HG03342 (cell line): ENCODE data around the gene RAD54L2.
A peak's percentile ranks its signal among the peaks of the same experiment; 100 is the strongest.
"Not testable (repeated sequence)": the region's sequence is repeated elsewhere in the genome, so short reads cannot be mapped to it uniquely, and the experiment has no call there.

Source experiments
- ATAC-seq: cut with Tn5 transposase; IDR thresholded peaks from one replicate; pipeline ENCODE4 v1.9.1; 2021; ENCODE audit warnings: mild to moderate bottlenecking, moderate library complexity; ENCODE audit not compliant: unreplicated experiment

Gene RAD54L2, protein sequence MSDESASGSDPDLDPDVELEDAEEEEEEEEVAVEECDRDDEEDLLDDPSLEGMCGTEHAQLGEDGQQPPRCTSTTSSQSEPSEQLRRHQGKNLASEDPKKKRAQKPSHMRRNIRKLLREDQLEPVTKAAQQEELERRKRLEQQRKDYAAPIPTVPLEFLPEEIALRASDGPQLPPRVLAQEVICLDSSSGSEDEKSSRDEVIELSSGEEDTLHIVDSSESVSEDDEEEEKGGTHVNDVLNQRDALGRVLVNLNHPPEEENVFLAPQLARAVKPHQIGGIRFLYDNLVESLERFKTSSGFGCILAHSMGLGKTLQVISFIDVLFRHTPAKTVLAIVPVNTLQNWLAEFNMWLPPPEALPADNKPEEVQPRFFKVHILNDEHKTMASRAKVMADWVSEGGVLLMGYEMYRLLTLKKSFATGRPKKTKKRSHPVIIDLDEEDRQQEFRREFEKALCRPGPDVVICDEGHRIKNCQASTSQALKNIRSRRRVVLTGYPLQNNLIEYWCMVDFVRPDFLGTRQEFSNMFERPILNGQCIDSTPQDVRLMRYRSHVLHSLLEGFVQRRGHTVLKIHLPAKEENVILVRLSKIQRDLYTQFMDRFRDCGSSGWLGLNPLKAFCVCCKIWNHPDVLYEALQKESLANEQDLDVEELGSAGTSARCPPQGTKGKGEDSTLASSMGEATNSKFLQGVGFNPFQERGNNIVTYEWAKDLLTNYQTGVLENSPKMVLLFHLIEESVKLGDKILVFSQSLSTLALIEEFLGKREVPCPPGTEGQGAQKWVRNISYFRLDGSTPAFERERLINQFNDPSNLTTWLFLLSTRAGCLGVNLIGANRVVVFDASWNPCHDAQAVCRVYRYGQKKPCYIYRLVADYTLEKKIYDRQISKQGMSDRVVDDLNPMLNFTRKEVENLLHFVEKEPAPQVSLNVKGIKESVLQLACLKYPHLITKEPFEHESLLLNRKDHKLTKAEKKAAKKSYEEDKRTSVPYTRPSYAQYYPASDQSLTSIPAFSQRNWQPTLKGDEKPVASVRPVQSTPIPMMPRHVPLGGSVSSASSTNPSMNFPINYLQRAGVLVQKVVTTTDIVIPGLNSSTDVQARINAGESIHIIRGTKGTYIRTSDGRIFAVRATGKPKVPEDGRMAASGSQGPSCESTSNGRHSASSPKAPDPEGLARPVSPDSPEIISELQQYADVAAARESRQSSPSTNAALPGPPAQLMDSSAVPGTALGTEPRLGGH (N-terminal part only)

DNA sequence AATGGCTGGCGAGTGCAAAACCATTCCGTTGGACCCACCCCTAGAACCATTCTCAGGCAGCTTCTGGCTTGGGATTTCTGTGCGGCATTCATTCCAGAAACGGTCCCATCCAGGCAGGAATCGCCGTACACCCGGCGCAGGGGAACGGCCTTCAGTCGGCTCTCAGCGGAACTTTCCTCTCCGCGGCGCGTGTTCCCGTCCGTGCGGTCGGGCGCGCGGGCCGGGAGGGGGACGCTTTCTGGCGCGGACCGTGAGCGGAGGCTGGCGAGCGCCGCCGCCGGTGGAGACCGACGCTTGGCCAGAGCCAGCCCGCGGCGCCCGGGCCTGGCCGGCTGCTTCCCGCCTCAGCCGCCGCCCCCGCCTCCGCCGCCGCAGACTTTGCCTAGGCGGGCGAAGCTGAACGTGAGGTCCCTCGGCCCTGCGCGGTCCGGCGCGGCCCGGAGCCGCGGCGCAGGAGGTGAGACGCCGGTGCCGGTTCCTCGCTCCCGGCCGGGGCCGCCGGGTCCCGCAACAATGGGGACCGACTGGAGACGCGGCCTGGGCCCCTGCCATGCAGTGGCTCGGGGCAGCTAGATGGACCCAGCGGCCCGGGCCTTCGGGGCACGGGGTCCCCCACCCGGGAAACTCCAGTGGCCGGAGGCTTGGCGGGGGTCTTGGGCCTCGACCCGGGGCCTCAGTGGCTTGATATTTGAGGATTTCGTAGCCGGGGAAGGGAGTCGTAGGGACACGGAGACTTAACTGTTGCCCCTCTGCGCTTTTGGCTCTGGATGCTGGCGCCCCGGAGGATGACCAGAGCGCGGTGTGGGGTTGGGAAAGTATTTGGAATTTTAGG lies at the start of gene RAD54L2:
Gene RAD54L2 (plus strand): TSS at position 261 of the 832 bp plus-strand sequence. CDS start 51,702 bp downstream, outside the sequence.
- ATAC-seq: peak; percentile 62

DNA sequence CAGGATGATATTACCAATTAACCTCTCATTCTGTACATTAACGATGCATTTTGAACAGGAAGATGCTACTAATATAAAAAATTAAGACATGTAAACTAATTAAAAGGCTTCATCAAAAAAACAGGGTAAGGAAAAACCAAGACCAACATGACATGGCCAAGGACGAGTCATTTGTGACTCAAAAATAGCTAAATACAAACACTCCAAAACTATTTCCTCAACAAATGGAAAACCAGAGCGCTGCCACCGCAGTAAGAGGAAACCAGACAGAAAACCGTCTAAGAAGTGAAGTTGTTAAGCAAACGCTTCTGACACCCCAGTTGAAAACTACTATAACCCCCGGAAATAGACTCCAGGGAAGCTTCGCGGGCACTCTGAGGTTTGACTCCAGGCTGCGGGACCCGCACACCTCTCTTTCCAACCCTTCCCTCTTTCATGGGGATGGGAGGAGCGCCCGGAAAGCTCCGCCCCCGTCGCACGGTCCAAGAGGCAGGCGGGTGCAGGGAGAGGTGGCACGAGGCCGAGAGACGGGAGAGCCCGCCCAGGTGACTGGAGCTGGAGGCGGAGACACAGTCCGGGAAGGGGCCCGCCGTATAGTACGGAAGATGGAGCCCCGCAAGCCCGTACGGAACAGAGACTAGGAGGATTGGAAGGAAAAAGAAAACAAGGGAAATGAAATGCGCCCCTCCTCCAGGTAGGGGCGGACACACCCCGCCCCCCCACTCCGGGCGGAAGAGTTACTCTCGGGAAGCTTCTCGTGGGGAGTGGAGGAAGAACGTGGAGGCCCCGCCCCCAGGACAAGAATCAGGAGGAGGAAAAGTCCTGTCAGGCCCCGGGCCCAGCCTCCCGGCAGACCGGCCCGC lies 39.4 kb upstream of the RAD54L2 start:
- ATAC-seq: peak; percentile 53

DNA sequence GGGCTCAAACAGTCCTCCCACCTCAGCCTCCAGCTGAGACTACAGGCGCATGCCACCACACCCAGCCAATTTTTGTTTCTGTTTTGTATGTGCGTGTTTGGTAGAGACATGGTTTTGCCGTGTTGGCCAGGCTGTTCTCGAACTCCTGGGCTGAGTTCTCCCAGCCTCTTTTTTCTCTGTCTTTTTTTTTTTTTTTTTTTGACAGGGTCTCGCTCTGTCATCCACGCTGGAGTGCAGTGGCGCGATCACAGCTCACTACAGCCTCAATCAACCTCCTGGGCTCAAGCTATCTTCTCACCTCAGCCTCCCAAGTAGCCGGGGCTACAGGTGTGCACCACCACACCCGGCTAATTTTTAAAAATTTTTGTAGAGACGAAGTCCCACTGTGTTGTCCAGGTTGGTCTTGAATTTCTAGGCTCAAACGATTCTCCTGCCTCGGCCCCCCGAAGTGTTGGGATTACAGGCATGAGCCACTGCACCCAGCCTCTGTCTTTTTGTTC lies 37.8 kb upstream of the RAD54L2 start:
- no peak for ATAC-seq

DNA sequence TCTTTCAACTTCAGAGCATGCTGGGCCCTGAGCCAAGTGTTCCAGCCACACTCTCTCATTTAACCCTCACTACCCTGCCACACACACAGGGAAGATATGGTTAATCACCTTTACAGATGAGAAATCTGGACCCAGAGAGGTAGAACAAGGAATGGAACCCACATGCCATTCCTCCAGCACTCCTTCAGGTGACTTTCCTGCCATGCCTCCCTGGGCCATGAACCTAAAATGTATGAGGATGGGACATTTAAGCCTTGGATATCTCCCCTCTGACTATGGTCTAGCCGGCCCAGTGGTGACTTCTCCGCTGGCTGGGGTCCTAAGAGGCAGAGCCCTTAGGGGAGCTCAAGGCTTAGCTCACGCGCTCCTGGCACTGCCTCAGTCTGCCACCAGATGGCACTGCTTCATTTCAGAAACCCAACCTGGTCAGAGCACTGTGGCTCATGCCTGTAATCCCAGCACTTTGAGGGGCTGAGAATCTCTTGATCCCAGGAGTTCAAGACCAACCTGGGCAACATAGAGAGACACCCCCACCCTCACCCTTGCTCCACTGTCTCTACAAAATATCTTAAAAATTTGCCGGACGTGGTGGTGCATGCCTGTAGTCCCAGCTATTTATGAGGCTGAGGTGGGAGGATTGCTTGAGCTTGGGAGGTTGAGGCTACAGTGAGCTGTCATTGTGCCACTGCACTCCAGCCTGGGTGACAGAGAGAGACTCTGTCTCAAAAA lies 36.5 kb upstream of the RAD54L2 start:
- ATAC-seq: peak; percentile 18

DNA sequence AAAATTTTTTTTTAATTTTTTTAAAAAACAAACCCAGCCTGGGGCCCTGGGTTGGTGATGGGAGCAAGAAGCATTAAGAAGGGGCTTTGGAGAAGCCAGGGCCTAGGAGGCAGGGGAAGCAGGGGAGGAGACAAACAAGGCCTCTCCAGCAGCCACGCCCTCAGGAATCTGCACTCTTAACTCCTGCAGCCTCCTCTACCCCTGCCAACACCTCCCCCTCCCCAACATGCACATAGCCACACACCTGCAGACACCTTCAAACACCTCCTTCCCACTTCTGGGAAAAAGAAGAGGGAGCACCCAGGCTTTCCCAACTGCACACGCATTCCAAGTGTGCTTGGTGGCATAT lies 36.0 kb upstream of the RAD54L2 start:
- ATAC-seq: no peak

DNA sequence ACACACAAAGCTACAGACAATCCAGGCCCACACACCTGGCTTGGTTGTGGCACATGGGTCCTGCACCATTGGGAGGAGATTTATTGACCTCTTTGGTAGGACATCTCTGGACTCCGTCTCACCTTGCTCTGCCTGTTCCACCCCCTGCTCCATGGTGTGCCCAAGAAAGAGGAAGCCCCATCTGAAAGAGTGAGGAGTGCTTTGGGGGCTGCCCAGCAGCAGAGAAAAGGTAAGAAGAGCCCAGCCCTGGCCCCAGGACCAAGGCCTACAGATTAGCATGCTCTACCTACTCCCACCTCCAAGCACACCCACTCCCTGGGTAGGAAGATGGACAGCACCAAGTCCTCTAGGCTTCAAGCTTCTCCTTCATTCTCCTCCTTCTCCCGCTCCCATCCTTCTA lies 35.5 kb upstream of the RAD54L2 start:
- ATAC-seq: no peak

DNA sequence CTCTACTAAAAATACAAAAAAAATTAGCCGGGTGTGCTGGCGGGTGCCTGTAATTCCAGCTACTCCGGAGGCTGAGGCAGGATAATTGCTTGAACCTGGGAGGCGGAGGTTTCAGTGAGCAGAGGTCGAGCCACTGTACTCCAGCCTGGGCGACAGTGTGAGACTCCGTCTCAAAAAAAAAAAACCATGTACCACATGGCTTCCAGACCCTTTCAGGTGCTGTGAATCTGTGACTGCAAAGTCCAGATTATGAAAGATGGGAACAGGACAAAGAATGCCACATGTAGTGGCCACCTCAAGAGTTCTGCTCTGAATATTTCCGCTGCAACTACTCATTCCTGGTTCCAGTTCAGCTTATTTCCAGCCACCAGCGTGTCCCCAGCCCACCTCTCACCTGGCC lies 30.3 kb upstream of the RAD54L2 start:
- ATAC-seq: no peak

DNA sequence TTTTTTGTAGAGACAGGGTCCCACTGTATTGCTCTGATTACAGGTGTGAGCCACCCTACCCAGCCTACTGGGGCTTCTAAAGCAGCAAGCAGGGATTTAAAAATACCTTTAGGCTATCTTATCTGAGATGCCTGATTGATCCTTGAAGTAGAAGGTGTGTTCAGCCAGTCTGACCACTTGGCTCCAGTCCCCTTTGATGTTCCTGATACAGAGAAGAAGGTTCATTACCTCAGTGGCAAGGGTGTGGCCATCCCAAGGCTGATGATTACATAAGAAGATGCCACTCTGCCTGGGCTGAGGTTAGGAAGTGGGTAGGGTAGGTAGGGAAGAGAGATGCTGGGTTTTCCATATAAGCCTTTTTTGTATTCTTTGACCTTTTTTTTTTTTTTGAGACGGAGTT lies 27.5 kb upstream of the RAD54L2 start:
- ATAC-seq: no peak

DNA sequence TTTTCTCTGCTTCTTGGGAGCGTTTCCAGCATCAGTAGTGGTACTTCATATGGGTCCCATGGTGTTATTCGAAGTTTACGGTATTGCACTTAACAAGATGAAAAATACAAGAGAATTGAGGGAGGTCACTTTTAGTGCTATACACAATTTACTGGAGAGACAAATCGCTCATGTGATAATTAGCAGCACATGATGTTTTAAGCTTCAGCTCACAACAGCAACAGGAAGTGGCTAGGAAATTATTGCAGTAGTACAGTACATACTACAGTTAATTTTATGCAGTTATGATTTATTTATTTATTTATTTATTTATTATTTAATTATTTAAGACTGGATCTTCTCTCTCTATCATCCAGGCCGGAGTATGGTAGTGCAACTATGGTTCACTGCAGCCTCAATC lies 24.3 kb upstream of the RAD54L2 start:
- no peak for ATAC-seq

DNA sequence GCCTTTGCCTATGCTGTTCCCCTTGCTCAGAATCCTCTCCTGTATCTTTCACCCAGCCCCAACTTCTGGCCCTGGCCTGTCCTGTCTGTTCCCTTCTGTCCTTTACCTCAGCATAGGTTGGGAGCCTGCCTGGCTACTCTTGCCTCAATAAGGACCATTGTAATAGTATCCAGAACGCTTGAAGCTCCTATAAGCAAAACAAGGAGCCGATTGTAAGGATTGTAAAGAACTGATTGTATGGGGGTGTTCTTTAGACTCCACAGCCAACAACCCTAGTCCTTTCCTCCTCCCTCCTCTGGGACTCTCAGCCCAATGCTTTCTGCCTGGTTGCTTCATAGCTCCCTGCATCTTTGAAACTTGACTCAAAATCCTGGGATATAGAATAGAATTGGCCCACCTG lies 18.7 kb upstream of the RAD54L2 start:
- ATAC-seq: no peak

DNA sequence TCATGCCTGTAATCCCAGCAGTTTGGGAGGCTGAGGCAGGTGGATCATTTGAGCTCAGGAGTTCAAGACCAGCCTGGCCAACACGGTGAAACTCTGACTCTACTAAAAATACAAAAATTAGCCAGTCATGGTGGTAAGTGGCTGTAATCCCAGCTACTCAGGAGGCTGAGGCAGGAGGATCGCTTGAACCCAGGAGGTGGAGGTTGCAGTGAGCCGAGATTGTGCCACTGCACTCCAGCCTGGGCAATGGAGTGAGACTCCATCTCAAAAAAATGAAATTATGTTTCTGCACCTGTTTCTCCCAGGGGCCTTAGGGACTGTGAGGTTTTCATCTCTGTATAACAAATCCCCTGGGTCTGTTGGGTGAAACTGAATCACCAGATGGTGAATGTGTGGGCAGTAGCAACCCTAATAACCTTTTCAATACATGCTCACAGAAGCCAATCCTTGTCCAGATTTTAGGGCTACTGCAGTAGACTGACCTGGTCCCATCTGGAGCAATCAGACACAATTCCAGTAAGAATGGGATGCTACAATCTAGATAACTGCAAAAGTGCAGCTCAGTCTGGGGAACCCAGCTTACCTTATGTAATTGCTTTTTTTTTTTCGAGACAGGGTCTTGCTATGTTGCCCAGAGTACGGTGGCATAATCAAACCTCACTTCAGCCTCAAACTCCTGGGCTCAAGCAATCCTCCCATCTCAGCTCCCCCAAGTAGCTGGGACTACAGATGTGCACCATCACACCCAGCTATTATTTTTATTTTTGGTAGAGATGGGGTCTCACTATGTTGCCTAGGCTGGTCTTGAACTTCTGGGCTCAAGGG lies 17.4 kb upstream of the RAD54L2 start:
- ATAC-seq: peak; percentile 87

DNA sequence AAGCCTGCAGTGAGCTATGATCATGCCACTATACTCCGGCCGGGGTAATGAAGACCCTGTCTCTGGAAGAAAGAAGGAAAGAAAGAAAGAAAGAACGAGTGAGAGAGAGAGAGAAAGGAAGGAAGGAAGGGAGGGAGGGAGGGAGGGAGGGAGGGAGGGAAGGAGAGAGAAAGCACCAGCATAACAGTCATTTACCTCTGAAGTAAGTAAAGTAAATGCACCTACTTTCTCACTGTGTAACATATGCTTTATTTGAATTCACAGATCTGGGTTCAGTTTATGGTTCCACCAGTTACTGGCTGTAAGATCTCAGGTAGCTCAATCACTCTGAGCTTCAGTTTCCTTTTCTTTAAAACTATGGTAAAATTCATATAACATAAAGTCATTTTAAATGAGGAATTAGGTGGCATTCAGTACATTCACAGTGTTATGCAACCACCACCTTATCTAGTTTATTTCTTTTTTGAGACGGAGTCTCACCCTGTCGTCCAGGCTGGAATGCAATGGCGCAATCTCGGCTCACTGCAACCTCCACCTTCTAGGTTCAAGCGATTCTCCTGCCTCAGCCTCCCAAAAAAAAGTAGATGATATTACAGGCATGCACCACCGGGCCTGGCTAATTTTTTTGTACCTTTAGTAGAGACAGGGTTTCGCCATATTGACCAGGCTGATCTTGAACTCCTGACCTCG lies 16.1 kb upstream of the RAD54L2 start:
- ATAC-seq: no peak

DNA sequence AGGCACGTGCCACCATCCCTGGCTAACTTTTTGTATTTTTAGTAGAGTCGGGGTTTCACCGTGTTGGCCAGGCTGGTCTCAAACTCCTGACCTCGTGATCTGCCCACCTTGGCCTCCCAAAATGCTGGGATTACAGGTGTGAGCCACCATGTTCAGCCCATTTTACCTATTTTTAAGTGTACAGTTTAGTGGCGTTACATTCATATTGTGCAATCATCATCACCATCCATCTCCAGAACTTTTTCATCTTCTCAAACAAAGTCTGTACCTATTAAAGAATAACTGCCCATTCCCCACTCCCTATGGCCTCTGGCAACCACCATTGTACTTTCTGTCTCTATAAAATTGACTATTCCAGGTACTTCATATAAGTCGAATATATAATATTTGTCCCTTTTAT lies 13.6 kb upstream of the RAD54L2 start:
- not testable (repeated sequence) for ATAC-seq

DNA sequence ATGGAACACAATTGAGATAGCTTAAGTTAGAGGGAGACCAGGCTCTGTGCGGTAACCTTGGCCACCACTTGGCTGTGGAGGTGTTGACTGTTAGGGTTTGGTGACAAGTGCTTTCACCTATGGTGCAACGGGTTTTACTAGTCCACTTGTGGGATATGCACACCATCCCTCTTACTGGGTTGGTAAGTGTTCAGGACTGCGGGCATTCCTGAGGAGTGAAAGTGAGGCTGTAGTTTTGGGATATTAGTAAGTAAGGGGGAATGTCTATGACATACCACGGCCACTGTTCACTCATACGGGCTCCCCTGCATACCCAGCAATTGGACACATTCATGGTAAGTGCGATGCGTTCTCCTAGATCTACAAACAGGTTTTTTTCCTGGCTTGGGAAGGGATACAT lies 8.0 kb upstream of the RAD54L2 start:
- ATAC-seq: no peak

DNA sequence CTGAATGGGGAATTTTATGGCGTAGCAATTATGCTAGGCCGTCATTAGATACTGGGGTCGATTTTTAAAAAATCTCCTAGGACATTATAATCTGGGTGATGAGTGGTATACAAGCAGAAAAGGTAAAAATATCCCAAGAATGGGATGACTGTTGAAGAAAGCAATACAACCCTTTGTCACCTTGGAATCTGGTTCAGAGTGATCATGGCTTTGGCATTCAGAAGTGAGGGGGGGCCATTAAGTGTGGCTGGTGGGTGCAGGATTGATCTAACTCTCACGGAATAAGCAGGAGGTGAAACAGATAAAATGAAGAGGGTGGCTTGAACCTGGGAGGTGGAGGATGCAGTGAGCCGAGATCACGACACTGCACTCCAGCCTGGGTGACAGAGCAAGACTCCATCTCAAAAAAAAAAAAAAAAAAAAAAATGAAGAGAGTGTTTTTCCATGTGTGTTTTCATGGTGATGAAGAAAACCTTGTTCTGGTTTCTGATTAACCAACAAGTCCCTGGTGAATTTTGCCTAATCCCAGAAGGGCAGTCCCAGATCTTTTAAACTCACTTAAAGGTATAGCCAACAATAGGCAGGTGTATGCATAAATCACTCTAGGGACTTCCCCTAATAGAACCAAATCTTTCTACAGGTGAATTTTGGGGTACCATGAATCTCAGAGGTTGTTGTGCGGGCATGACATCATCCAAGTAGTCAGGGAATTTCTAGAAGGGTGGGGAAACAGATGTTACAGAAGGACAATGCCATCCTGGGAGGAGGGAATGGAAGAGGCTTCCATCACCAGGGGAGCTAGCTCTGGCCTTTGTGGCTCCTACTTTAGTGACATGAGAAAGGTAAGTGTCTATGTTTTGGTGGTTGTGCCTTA lies 3.1 kb upstream of the RAD54L2 start:
- no peak for ATAC-seq

DNA sequence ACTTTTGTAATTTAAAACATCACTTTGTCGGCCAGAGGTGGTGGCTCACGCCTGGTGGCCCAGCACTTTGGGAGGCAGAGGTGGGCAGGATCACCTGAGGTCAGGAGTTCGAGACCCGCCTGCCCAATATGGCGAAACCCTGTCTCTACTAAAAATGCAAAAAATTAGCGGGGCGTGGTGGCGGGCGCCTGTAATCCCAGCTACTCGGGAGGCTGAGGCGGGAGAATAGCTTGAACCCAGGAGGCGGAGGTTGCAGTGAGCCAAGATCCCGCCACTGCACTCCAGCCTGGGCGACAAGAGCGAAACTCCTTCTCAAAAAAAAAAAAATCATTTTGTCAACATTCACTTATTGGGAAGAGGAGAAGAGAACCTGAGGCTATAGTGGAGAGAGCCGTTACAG lies 888 bp upstream of the RAD54L2 start:
- ATAC-seq: not testable (repeated sequence)
